Measurements from ENCODE around the gene FGF21.
"Not testable (repeated sequence)": the region's sequence is repeated elsewhere in the genome, so short reads cannot be mapped to it uniquely, and the experiment has no call there.

The FGF21 gene

GRCh38 chr19:48755084-48755641, at the start of gene FGF21:
FGF21 (plus strand) TSS chr19:48755524; CDS start chr19:48756237, 713 bp downstream.
- H3K4me3 ChIP-seq: no peak within 1 kb of the TSS
- no peak within 1 kb of the TSS for H3K27ac ChIP-seq

GRCh38 chr19:48708471-48708870, 46.9 kb upstream of the FGF21 start:
- Histone ChIP-seq H3K4me3 (no peak overlapping the region), H3K27ac (no peak overlapping the region)

GRCh38 chr19:48711106-48711662, 44.1 kb upstream of the FGF21 start:
- H3K4me3 ChIP-seq: no peak overlapping the region
- no peak overlapping the region for H3K27ac ChIP-seq

GRCh38 chr19:48713041-48713863, 42.1 kb upstream of the FGF21 start:
- peak overlapping the region in 13 of 21 experiments; percentile 26 to 90 (median 48) for H3K27ac ChIP-seq

GRCh38 chr19:48713864-48714755, 41.2 kb upstream of the FGF21 start:
- H3K4me3 ChIP-seq: peak overlapping the region; percentile 41 to 67 (median 55)

More at GRCh38 chr19:48713041-48713863, 42.1 kb upstream of the FGF21 start:
- H3K4me3 ChIP-seq: peak overlapping the region; percentile 41 to 67 (median 55)

GRCh38 chr19:48714759-48715675, 40.3 kb upstream of the FGF21 start:
- peak overlapping the region in 20 of 21 experiments; percentile 60 to 90 (median 81) for H3K27ac ChIP-seq
- H3K4me3 ChIP-seq: peak overlapping the region; percentile 33 to 64 (median 54)

More at GRCh38 chr19:48713864-48714755, 41.2 kb upstream of the FGF21 start:
- H3K27ac ChIP-seq: peak overlapping the region in 20 of 21 experiments; percentile 60 to 90 (median 81)

GRCh38 chr19:48715681-48716171, 39.6 kb upstream of the FGF21 start:
- peak overlapping the region in 17 of 21 experiments; percentile 29 to 90 (median 79) for H3K27ac ChIP-seq
- H3K4me3 ChIP-seq: peak overlapping the region in 3 of 7 experiments; percentile 33 to 64 (median 51)

GRCh38 chr19:48716562-48717291, 38.6 kb upstream of the FGF21 start:
- Histone ChIP-seq H3K4me3 (peak overlapping the region in 3 of 7 experiments; percentile 3 to 17 (median 15)), H3K27ac (peak overlapping the region in 15 of 21 experiments; percentile 2 to 83 (median 40))

GRCh38 chr19:48718106-48718505, 37.2 kb upstream of the FGF21 start:
- not testable (repeated sequence) for H3K27ac ChIP-seq, H3K4me3 ChIP-seq

GRCh38 chr19:48718711-48719231, 36.6 kb upstream of the FGF21 start:
- Histone ChIP-seq H3K4me3 (no peak overlapping the region), H3K27ac (peak overlapping the region in 1 of 21 experiments; percentile 45)

- peak within 1 kb of the TSS in 14 of 21 experiments; percentile 45 to 84 (median 75) for H3K27ac ChIP-seq
- H3K4me3 ChIP-seq: peak within 1 kb of the TSS; percentile 36 to 55 (median 44)
These were observed 35.8 kb upstream of the FGF21 start, which contains the start of gene MAMSTR for GRCh38 chr19:48719263-48720171. MAMSTR (minus strand) TSS chr19:48719725; CDS start chr19:48719031, 694 bp downstream.

- H3K4me3 ChIP-seq: peak overlapping the region in 4 of 7 experiments; percentile 36 to 53 (median 44)
- H3K27ac ChIP-seq: peak overlapping the region in 9 of 21 experiments; percentile 62 to 83 (median 73)
These were observed 35.1 kb upstream of the FGF21 start for GRCh38 chr19:48720251-48720612.

- H3K4me3 ChIP-seq: peak overlapping the region; percentile 36 to 55 (median 44)
- H3K27ac ChIP-seq: peak overlapping the region in 19 of 21 experiments; percentile 43 to 84 (median 73)
These were observed 34.6 kb upstream of the FGF21 start for GRCh38 chr19:48720613-48721296.

GRCh38 chr19:48722196-48722708, 33.1 kb upstream of the FGF21 start:
- Histone ChIP-seq H3K27ac (no peak overlapping the region), H3K4me3 (no peak overlapping the region)
